ENCODE measurements around the gene KATNAL2.

Gene KATNAL2

GRCh38 chr18:47067648-47068047, 150.2 kb downstream of the KATNAL2 start:
- H3K27me3 ChIP-seq (ENCODE audit: control insufficient read depth, insufficient read depth, low read length, poor library complexity, severe bottlenecking), result no peaks in the 10 kb centered on the region

GRCh38 chr18:47075098-47075883, 157.9 kb downstream of the KATNAL2 start:
- WGBS, 2 experiments, result 62 to 67% methylated on average over 12 to 13 of the region's 13 CpGs

More at GRCh38 chr18:47067648-47068047, 150.2 kb downstream of the KATNAL2 start:
- H3K36me3 ChIP-seq (ENCODE audit: control insufficient read depth, insufficient read depth, low read length), result peaks cover 3% of the 10 kb centered on the region
- H3K4me3 ChIP-seq (ENCODE audit: insufficient read depth, low read depth, low read length), result no peak overlapping the region
- H3K27ac ChIP-seq (ENCODE audit: insufficient read depth, low read depth, low read length, poor library complexity, severe bottlenecking), result no peak overlapping the region
- H3K9me3 ChIP-seq (ENCODE audit: control insufficient read depth, low read length), result no peaks in the 10 kb centered on the region
- no peaks in the 10 kb centered on the region for H3K4me1 ChIP-seq (ENCODE audit: control insufficient read depth, insufficient read depth, low read length)
- WGBS, 2 experiments, result 62 to 66% methylated on average over 3 of the region's 3 CpGs

GRCh38 chr18:47077111-47077510, 159.7 kb downstream of the KATNAL2 start:
- H3K4me1 ChIP-seq (ENCODE audit: control insufficient read depth, insufficient read depth, low read length), result peaks cover 9% of the 10 kb centered on the region
- H3K27ac ChIP-seq (ENCODE audit: insufficient read depth, low read depth, low read length, poor library complexity, severe bottlenecking), result no peak overlapping the region
- no peaks in the 10 kb centered on the region for H3K27me3 ChIP-seq (ENCODE audit: control insufficient read depth, insufficient read depth, low read length, poor library complexity, severe bottlenecking)
- H3K4me3 ChIP-seq (ENCODE audit: insufficient read depth, low read depth, low read length), result no peak overlapping the region
- 89 to 92% methylated on average over 7 of the region's 7 CpGs for WGBS, 2 experiments
- no peaks in the 10 kb centered on the region for H3K36me3 ChIP-seq (ENCODE audit: control insufficient read depth, insufficient read depth, low read length)
- H3K9me3 ChIP-seq (ENCODE audit: control insufficient read depth, low read length), result no peaks in the 10 kb centered on the region

More at GRCh38 chr18:47075098-47075883, 157.9 kb downstream of the KATNAL2 start:
- Histone ChIP-seq H3K4me1 (ENCODE audit: control insufficient read depth, insufficient read depth, low read length) (peaks cover 9% of the 10 kb centered on the region), H3K36me3 (ENCODE audit: control insufficient read depth, insufficient read depth, low read length) (no peaks in the 10 kb centered on the region), H3K4me3 (ENCODE audit: insufficient read depth, low read depth, low read length) (no peak overlapping the region), H3K27ac (ENCODE audit: insufficient read depth, low read depth, low read length, poor library complexity, severe bottlenecking) (no peak overlapping the region), H3K27me3 (ENCODE audit: control insufficient read depth, insufficient read depth, low read length, poor library complexity, severe bottlenecking) (no peaks in the 10 kb centered on the region), H3K9me3 (ENCODE audit: control insufficient read depth, low read length) (no peaks in the 10 kb centered on the region)

GRCh38 chr18:47080872-47081271, 163.5 kb downstream of the KATNAL2 start:
- Histone ChIP-seq H3K9me3 (ENCODE audit: control insufficient read depth, low read length) (no peaks in the 10 kb centered on the region), H3K4me3 (ENCODE audit: insufficient read depth, low read depth, low read length) (no peak overlapping the region), H3K27me3 (ENCODE audit: control insufficient read depth, insufficient read depth, low read length, poor library complexity, severe bottlenecking) (no peaks in the 10 kb centered on the region), H3K4me1 (ENCODE audit: control insufficient read depth, insufficient read depth, low read length) (no peaks in the 10 kb centered on the region), H3K36me3 (ENCODE audit: control insufficient read depth, insufficient read depth, low read length) (no peaks in the 10 kb centered on the region), H3K27ac (ENCODE audit: insufficient read depth, low read depth, low read length, poor library complexity, severe bottlenecking) (no peak overlapping the region)
- 92% methylated on average over 1 of the region's 2 CpGs for WGBS, 2 experiments

DNA sequence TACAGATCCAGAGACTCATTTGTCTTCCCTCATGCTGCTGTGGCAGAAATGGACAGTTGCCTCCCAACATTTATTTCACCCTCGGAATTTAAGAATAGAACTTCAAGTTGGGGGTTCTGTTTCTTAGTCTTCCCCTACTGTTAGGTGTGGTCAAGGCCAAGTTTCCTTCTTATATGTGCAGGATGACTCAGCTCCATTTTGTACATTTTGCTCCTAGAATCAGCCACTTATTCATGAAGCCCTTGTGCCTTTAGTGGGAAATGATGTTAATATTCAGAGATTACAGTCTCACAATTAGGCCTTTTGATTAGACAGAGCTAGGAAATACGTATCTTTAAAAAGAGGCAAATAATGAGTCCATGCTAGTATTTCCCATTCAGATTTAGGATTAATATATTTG, 164.2 kb downstream of the KATNAL2 start:
- H3K27me3 ChIP-seq (ENCODE audit: control insufficient read depth, insufficient read depth, low read length, poor library complexity, severe bottlenecking), result no peaks in the 10 kb centered on the region
- no peaks in the 10 kb centered on the region for H3K9me3 ChIP-seq (ENCODE audit: control insufficient read depth, low read length)
- no peak overlapping the region for H3K4me3 ChIP-seq (ENCODE audit: insufficient read depth, low read depth, low read length)
- H3K4me1 ChIP-seq (ENCODE audit: control insufficient read depth, insufficient read depth, low read length), result no peaks in the 10 kb centered on the region
- H3K36me3 ChIP-seq (ENCODE audit: control insufficient read depth, insufficient read depth, low read length), result no peaks in the 10 kb centered on the region
- H3K27ac ChIP-seq (ENCODE audit: insufficient read depth, low read depth, low read length, poor library complexity, severe bottlenecking), result no peak overlapping the region
- 89 to 90% methylated on average over 1 to 2 of the region's 2 CpGs for WGBS, 2 experiments

DNA sequence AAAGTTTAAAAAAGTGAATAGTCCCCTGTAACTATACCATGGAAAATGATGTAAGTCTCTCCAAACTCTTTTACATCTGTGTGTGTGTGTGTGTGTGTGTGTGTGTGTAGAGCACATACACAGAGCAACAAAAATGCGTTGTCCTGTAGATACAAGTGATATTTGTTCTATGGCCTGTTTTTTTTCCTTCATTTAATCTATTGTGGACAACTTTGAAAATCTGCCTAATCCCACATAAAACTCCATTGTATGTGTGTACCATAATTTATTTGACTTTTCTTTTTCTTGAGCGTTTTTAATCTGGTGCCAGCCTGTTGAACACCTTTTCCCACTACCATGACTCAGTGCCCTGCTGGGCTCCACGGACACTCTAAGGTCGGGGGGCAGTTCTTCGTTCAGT, 170.3 kb downstream of the KATNAL2 start:
- Histone ChIP-seq H3K4me3 (ENCODE audit: insufficient read depth, low read depth, low read length) (no peak overlapping the region), H3K4me1 (ENCODE audit: control insufficient read depth, insufficient read depth, low read length) (no peaks in the 10 kb centered on the region), H3K27ac (ENCODE audit: insufficient read depth, low read depth, low read length, poor library complexity, severe bottlenecking) (no peak overlapping the region), H3K9me3 (ENCODE audit: control insufficient read depth, low read length) (no peaks in the 10 kb centered on the region), H3K36me3 (ENCODE audit: control insufficient read depth, insufficient read depth, low read length) (no peaks in the 10 kb centered on the region), H3K27me3 (ENCODE audit: control insufficient read depth, insufficient read depth, low read length, poor library complexity, severe bottlenecking) (no peaks in the 10 kb centered on the region)
- WGBS, 2 experiments, result 86 to 93% methylated on average over 4 to 5 of the region's 5 CpGs

GRCh38 chr18:47095810-47096209, 178.4 kb downstream of the KATNAL2 start:
- Histone ChIP-seq H3K4me1 (ENCODE audit: control insufficient read depth, insufficient read depth, low read length) (no peaks in the 10 kb centered on the region), H3K27ac (ENCODE audit: insufficient read depth, low read depth, low read length, poor library complexity, severe bottlenecking) (no peak overlapping the region), H3K4me3 (ENCODE audit: insufficient read depth, low read depth, low read length) (no peak overlapping the region), H3K36me3 (ENCODE audit: control insufficient read depth, insufficient read depth, low read length) (no peaks in the 10 kb centered on the region), H3K9me3 (ENCODE audit: control insufficient read depth, low read length) (no peaks in the 10 kb centered on the region), H3K27me3 (ENCODE audit: control insufficient read depth, insufficient read depth, low read length, poor library complexity, severe bottlenecking) (no peaks in the 10 kb centered on the region)
- WGBS, 2 experiments, result 71 to 80% methylated on average over 3 of the region's 3 CpGs

DNA sequence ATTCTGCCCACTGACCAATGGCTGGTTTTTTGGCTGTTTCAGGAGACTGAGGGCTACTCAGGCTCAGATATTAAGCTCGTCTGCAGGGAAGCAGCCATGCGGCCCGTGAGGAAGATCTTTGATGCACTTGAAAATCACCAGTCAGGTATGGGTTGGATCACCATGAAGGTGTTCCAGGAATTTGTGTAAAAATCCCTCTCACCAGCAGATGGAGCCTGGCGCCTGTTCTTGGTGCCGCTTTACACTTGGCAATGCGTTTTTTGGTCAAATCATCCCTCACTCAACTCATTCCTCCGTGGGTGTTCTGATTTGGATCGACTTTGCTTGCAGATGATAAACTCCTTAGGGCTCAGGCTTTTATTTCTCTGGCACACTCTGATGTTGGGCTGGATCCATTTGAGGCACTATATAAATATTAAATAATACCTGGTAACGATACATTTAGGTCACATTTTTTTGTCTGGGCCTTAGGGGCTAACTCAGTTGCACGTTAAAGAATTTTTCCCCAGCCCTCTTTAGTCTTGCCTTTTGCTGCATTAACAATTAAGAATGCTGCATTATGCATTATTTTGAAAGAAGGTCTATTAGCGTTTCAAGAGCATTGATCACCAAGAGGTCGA, 182.9 kb downstream of the KATNAL2 start:
- H3K27ac ChIP-seq (ENCODE audit: insufficient read depth, low read depth, low read length, poor library complexity, severe bottlenecking), result no peak overlapping the region
- H3K9me3 ChIP-seq (ENCODE audit: control insufficient read depth, low read length), result no peaks in the 10 kb centered on the region
- H3K4me3 ChIP-seq (ENCODE audit: insufficient read depth, low read depth, low read length), result no peak overlapping the region
- no peaks in the 10 kb centered on the region for H3K4me1 ChIP-seq (ENCODE audit: control insufficient read depth, insufficient read depth, low read length)
- no peaks in the 10 kb centered on the region for H3K36me3 ChIP-seq (ENCODE audit: control insufficient read depth, insufficient read depth, low read length)
- 33 to 39% methylated on average over 12 of the region's 12 CpGs for WGBS, 2 experiments
- no peaks in the 10 kb centered on the region for H3K27me3 ChIP-seq (ENCODE audit: control insufficient read depth, insufficient read depth, low read length, poor library complexity, severe bottlenecking)

DNA sequence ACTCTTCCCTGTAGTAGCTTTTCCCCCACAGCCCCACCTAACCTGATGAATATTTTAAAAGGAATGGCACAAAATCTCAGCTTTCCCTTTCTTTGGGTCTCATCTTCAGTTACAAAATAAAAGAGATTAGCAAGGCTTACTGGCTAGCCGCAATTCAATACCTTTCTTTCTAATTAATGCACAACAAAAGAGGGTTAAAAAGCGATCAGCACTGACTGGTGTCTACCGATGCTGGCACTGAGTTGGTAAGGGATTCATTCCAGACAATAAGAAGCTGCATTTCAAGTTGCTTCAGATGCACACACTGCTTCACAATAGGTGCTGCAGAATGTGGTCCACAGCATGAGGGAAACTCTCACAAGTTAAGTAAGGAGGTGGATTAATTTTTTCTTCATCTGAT, 191.0 kb downstream of the KATNAL2 start:
- 37 to 63% methylated on average over 3 of the region's 3 CpGs for WGBS, 2 experiments
- Histone ChIP-seq H3K27ac (ENCODE audit: insufficient read depth, low read depth, low read length, poor library complexity, severe bottlenecking) (no peak overlapping the region), H3K27me3 (ENCODE audit: control insufficient read depth, insufficient read depth, low read length, poor library complexity, severe bottlenecking) (no peaks in the 10 kb centered on the region), H3K36me3 (ENCODE audit: control insufficient read depth, insufficient read depth, low read length) (peaks cover 11% of the 10 kb centered on the region), H3K9me3 (ENCODE audit: control insufficient read depth, low read length) (no peaks in the 10 kb centered on the region), H3K4me3 (ENCODE audit: insufficient read depth, low read depth, low read length) (no peak overlapping the region), H3K4me1 (ENCODE audit: control insufficient read depth, insufficient read depth, low read length) (peaks cover 6% of the 10 kb centered on the region)

GRCh38 chr18:47108998-47109405, 191.6 kb downstream of the KATNAL2 start:
- Histone ChIP-seq H3K36me3 (ENCODE audit: control insufficient read depth, insufficient read depth, low read length) (peaks cover 11% of the 10 kb centered on the region), H3K4me3 (ENCODE audit: insufficient read depth, low read depth, low read length) (no peak overlapping the region), H3K9me3 (ENCODE audit: control insufficient read depth, low read length) (no peaks in the 10 kb centered on the region), H3K4me1 (ENCODE audit: control insufficient read depth, insufficient read depth, low read length) (peaks cover 11% of the 10 kb centered on the region), H3K27me3 (ENCODE audit: control insufficient read depth, insufficient read depth, low read length, poor library complexity, severe bottlenecking) (no peaks in the 10 kb centered on the region), H3K27ac (ENCODE audit: insufficient read depth, low read depth, low read length, poor library complexity, severe bottlenecking) (no peak overlapping the region)
- WGBS, 2 experiments, result 83% methylated on average over 7 of the region's 7 CpGs

Measured in ectodermal cell (in vitro differentiated cells).